H1 (cell line): ENCODE data around the gene MACROD1. TPM values are rescaled to one million over a fixed set of nuclear protein-coding genes. Genes with fewer than 3 reads are reported as not detected.

ENCODE experiments used
- CTCF ChIA-PET: fragments of 300-600 bp; sonication (Branson Sonifier 250); formaldehyde crosslinking; loops from one replicate; lab custom pipeline; 2021; ENCODE audit not compliant: partially characterized antibody; lab: Charles Lee
- POLR2A ChIA-PET: fragments of 300-600 bp; sonication (Branson Sonifier 250); formaldehyde crosslinking; loops from one replicate; lab custom pipeline; 2021; ENCODE audit warnings: inconsistent platforms; ENCODE audit not compliant: partially characterized antibody; lab: Charles Lee
- DNase-seq, 2 experiments: peaks; one replicate each; pipeline versions ENCODE4 v3.0.0 to v3.0.0-alpha.2; 2010 to 2022; ENCODE audit warnings: low spot score in 2 of 2, low read depth in 1 of 2, mixed read lengths in 1 of 2
- FAIRE-seq: peaks from 2 replicates; lab custom pipeline; 2011; peaks lifted over from hg19 to GRCh38; lab: Jason Lieb, UNC
- H2AFZ ChIP-seq: 2 replicates; pipeline ENCODE4 v1.8.1; 2012; ENCODE audit warnings: low read length, inconsistent platforms
- H2AK5ac ChIP-seq: 2 replicates; pipeline ENCODE4 v1.6.1; 2013; ENCODE audit warnings: low read depth, low read length
- H2BK120ac ChIP-seq: replicated peaks from 2 replicates; pipeline ENCODE3; 2013; ENCODE audit warnings: low read depth, low read length, inconsistent platforms
- H2BK12ac ChIP-seq: 2 replicates; pipeline ENCODE4 v1.6.1; 2013; ENCODE audit warnings: low read depth, low read length
- H2BK15ac ChIP-seq: 2 replicates; pipeline ENCODE4 v1.6.1; 2013; ENCODE audit warnings: low read length
- H2BK20ac ChIP-seq: 2 replicates; pipeline ENCODE4 v1.6.1; 2013; ENCODE audit warnings: low read length
- H2BK5ac ChIP-seq: 2 replicates; pipeline ENCODE4 v1.6.1; 2013; ENCODE audit warnings: low read depth, low read length
- H3K14ac ChIP-seq: 2 replicates; pipeline ENCODE4 v1.6.1; 2013; ENCODE audit warnings: inconsistent platforms; ENCODE audit not compliant: insufficient read length
- H3K18ac ChIP-seq: 2 replicates; pipeline ENCODE4 v1.6.1; 2013; ENCODE audit warnings: low read length; ENCODE audit errors: extremely low read depth
- H3K23ac ChIP-seq: 2 replicates; pipeline ENCODE4 v1.6.1; 2013; ENCODE audit warnings: inconsistent platforms; ENCODE audit not compliant: insufficient read length
- H3K23me2 ChIP-seq: 2 replicates; pipeline ENCODE4 v1.6.1; 2013; ENCODE audit warnings: low read depth, low read length
- H3K27ac ChIP-seq: 2 replicates; pipeline ENCODE4 v1.6.1; 2011; ENCODE audit warnings: low read depth, low read length, inconsistent platforms
- H3K27me3 ChIP-seq, 4 experiments: replicated peaks in 1 of 4; 1 replicate in 1 of 4; 2 replicates in 3 of 4; pipeline versions ENCODE4 v1.6.1 to v1.8.1; 2011 to 2013; ENCODE audit warnings: low read length in 3 of 4, mild to moderate bottlenecking in 3 of 4, inconsistent platforms in 2 of 4, mixed read lengths in 2 of 4, moderate library complexity in 1 of 4; ENCODE audit not compliant: control insufficient read depth in 3 of 4, insufficient read depth in 3 of 4; ENCODE audit errors: extremely low read depth in 1 of 4
- H3K36me3 ChIP-seq, 4 experiments: 2 replicates each; pipeline versions ENCODE4 v1.6.1 to v1.8.1; 2011 to 2013; ENCODE audit warnings: mild to moderate bottlenecking in 4 of 4, low read length in 3 of 4, moderate library complexity in 2 of 4, control low read depth in 1 of 4, inconsistent platforms in 1 of 4; ENCODE audit not compliant: insufficient read depth in 4 of 4, control insufficient read depth in 2 of 4
- H3K4ac ChIP-seq: replicated peaks from 2 replicates; pipeline ENCODE3; 2013; ENCODE audit warnings: low read length, low read depth, mixed read lengths, inconsistent platforms; ENCODE audit not compliant: insufficient read length
- H3K4me1 ChIP-seq, 4 experiments: replicated peaks in 1 of 4; 1 replicate in 1 of 4; 2 replicates in 3 of 4; pipeline versions ENCODE4 v1.6.1 to v1.8.1; 2011 to 2013; ENCODE audit warnings: low read length in 3 of 4, inconsistent platforms in 2 of 4, mixed read lengths in 1 of 4; ENCODE audit not compliant: insufficient read depth in 4 of 4, control insufficient read depth in 3 of 4
- H3K4me2 ChIP-seq, 2 experiments: 2 replicates each; pipeline versions ENCODE4 v1.6.1 to v1.8.1; 2011 to 2013; ENCODE audit warnings: low read depth in 2 of 2, low read length in 2 of 2, control low read depth in 1 of 2, inconsistent platforms in 1 of 2, mild to moderate bottlenecking in 1 of 2; ENCODE audit not compliant: insufficient read depth in 1 of 2
- H3K4me3 ChIP-seq, 4 experiments: fragments of 200-600, 300-600 bp in 1 of 4; sonication (generic), shearing (Covaris generic), sonication (Bioruptor Twin) in 1 of 4; 2 replicates each; pipeline versions ENCODE4 v1.5.1 to v1.8.1; 2011 to 2016; ENCODE audit warnings: low read length in 4 of 4, low read depth in 3 of 4, control low read depth in 2 of 4, inconsistent platforms in 2 of 4, mild to moderate bottlenecking in 2 of 4, mixed read lengths in 1 of 4, moderate library complexity in 1 of 4; ENCODE audit not compliant: insufficient read depth in 2 of 4; ENCODE audit errors: extremely low read depth in 1 of 4
- H3K56ac ChIP-seq: replicated peaks from 2 replicates; pipeline ENCODE3; 2013; ENCODE audit warnings: low read depth, mild to moderate bottlenecking, mixed read lengths, low read length, inconsistent platforms; ENCODE audit not compliant: insufficient read length
- H3K79me1 ChIP-seq: 2 replicates; pipeline ENCODE4 v1.6.1; 2013; ENCODE audit warnings: low read depth, low read length, control low read depth
- H3K79me2 ChIP-seq, 2 experiments: 2 replicates each; pipeline versions ENCODE4 v1.6.1 to v1.8.1; 2012 to 2013; ENCODE audit warnings: low read length in 2 of 2, mild to moderate bottlenecking in 2 of 2, inconsistent platforms in 1 of 2; ENCODE audit not compliant: insufficient read depth in 2 of 2, control insufficient read depth in 1 of 2
- H3K9ac ChIP-seq, 4 experiments: replicated peaks in 1 of 4; 1 replicate in 1 of 4; 2 replicates in 3 of 4; pipeline versions ENCODE4 v1.6.1 to v1.8.1; 2011 to 2013; ENCODE audit warnings: low read depth in 3 of 4, low read length in 3 of 4, control low read depth in 2 of 4, mild to moderate bottlenecking in 2 of 4, moderate library complexity in 2 of 4, inconsistent platforms in 1 of 4; ENCODE audit errors: extremely low read depth in 1 of 4
- H3K9me3 ChIP-seq, 2 experiments: 2 replicates each; pipeline versions ENCODE4 v1.6.1 to v1.8.1; 2012 to 2013; ENCODE audit warnings: mild to moderate bottlenecking in 2 of 2, moderate library complexity in 2 of 2, control low read depth in 1 of 2, inconsistent platforms in 1 of 2, low read depth in 1 of 2, low read length in 1 of 2, mixed read lengths in 1 of 2; ENCODE audit not compliant: insufficient read depth in 2 of 2
- H4K20me1 ChIP-seq, 2 experiments: replicated peaks in 1 of 2; 2 replicates each; pipeline versions ENCODE3 to v1.8.1; 2011 to 2013; ENCODE audit warnings: inconsistent platforms in 2 of 2, low read length in 2 of 2, mild to moderate bottlenecking in 1 of 2; ENCODE audit not compliant: insufficient read depth in 2 of 2, control insufficient read depth in 1 of 2
- H4K5ac ChIP-seq: 2 replicates; pipeline ENCODE4 v1.6.1; 2013; ENCODE audit warnings: low read length, low read depth, mixed read lengths, inconsistent platforms; ENCODE audit not compliant: insufficient read length
- H4K8ac ChIP-seq: 2 replicates; pipeline ENCODE4 v1.8.0; 2013; ENCODE audit warnings: mild to moderate bottlenecking, moderate library complexity, low read length, inconsistent platforms; ENCODE audit not compliant: insufficient read depth; ENCODE audit errors: extremely low read depth
- H4K91ac ChIP-seq: replicated peaks from 2 replicates; pipeline ENCODE3; 2013; ENCODE audit warnings: low read length, mixed read lengths, inconsistent platforms; ENCODE audit not compliant: insufficient read length
- BRCA1 ChIP-seq: IDR thresholded peaks from 2 replicates; pipeline ENCODE4 v1.6.1; 2012; ENCODE audit warnings: low read depth, low read length, improper control_type of control experiment
- CEBPB ChIP-seq: IDR thresholded peaks from 2 replicates; pipeline ENCODE4 v1.6.1; 2012; ENCODE audit warnings: low read depth, low read length
- CREB1 ChIP-seq: IDR thresholded peaks from 2 replicates; pipeline ENCODE4 v1.6.1; 2012; ENCODE audit warnings: inconsistent platforms
- FOSL1 ChIP-seq: IDR thresholded peaks from 2 replicates; pipeline ENCODE4 v1.6.1; 2011; ENCODE audit warnings: mild to moderate bottlenecking, low read depth, low read length, moderate library complexity; ENCODE audit not compliant: insufficient read depth
- GABPA ChIP-seq: IDR thresholded peaks from 2 replicates; pipeline ENCODE4 v1.6.1; 2011; ENCODE audit warnings: mild to moderate bottlenecking, low read length, moderate library complexity, borderline replicate concordance; ENCODE audit not compliant: insufficient read depth
- HDAC6 ChIP-seq: IDR thresholded peaks from one replicate; pipeline ENCODE4 v1.7.1; 2012; ENCODE audit warnings: low read depth, mild to moderate bottlenecking, inconsistent platforms, low read length, moderate library complexity
- JUND ChIP-seq: IDR thresholded peaks from 2 replicates; pipeline ENCODE4 v1.6.1; 2011; ENCODE audit warnings: mild to moderate bottlenecking, improper control_type of control experiment, low read length
- POU5F1 ChIP-seq: IDR thresholded peaks from 2 replicates; pipeline ENCODE4 v1.6.1; 2011; ENCODE audit warnings: low read depth, mild to moderate bottlenecking, low read length, moderate library complexity
- RBBP5 ChIP-seq: IDR thresholded peaks from 2 replicates; pipeline ENCODE4 v1.7.1; 2012; ENCODE audit warnings: low read depth, mild to moderate bottlenecking, inconsistent platforms, low read length, moderate library complexity, borderline replicate concordance
- RFX5 ChIP-seq: IDR thresholded peaks from 2 replicates; pipeline ENCODE4 v1.6.1; 2011; ENCODE audit warnings: low read depth, low read length, improper control_type of control experiment, borderline replicate concordance
- SP2 ChIP-seq: IDR thresholded peaks from 2 replicates; pipeline ENCODE4 v1.6.1; 2012; ENCODE audit warnings: mild to moderate bottlenecking, low read length, inconsistent platforms
- WGBS, 2 experiments: shearing (Covaris generic) in 1 of 2; methylation state at CpG; one replicate each; pipeline versions ENCODE4 v1.1.6 to v1.1.7; 2013 to 2015; ENCODE audit warnings: low lambda C conversion rate in 2 of 2, mixed read lengths in 2 of 2, inconsistent platforms in 1 of 2, low coverage in 1 of 2, missing lambda C conversion rate in 1 of 2; ENCODE audit not compliant: insufficient replicate concordance in 2 of 2, insufficient coverage in 1 of 2, insufficient read length in 1 of 2; ENCODE audit errors: extremely low coverage in 1 of 2, missing lambda C conversion rate in 1 of 2; 5-methylcytosine and 5-hydroxymethylcytosine counted together
- polyA plus RNA-seq, 7 experiments: library from polyadenylated mRNA; depleted of rRNA in 3 of 7; stranded (reverse) in 5 of 7; unstranded in 2 of 7; fragments of >200 nt in 5 of 7; fragments of 200-250 nt in 2 of 7; gene quantifications; 1 replicate in 5 of 7; 2 replicates in 1 of 7; 4 replicates in 1 of 7; pipeline versions ENCODE4 v1.2.1 to v1.2.3, GENCODE V29; 2011 to 2013; ENCODE audit warnings: missing spikeins in 2 of 7, mixed read lengths in 2 of 7
- total RNA-seq: library from RNA; stranded (reverse); fragmentation: NEBNext Ultra II Directional; extraction: Animal tissue kit (Norgen Biotek cat#: 25700); gene quantifications from 2 replicates; pipeline ENCODE4 v1.2.1, GENCODE V29; 2021
- TF ChIP-seq, protein P1 (sequence below): IDR thresholded peaks from 2 replicates; pipeline ENCODE4 v1.6.1; 2012; ENCODE audit warnings: inconsistent platforms

MACROD1 gene
- total and polyA plus RNA-seq, 2 of the 8 experiments (the other 6 are each of a cell fraction or from before 2014, with no cell fraction given): 19.5 to 34.1 TPM

DNA sequence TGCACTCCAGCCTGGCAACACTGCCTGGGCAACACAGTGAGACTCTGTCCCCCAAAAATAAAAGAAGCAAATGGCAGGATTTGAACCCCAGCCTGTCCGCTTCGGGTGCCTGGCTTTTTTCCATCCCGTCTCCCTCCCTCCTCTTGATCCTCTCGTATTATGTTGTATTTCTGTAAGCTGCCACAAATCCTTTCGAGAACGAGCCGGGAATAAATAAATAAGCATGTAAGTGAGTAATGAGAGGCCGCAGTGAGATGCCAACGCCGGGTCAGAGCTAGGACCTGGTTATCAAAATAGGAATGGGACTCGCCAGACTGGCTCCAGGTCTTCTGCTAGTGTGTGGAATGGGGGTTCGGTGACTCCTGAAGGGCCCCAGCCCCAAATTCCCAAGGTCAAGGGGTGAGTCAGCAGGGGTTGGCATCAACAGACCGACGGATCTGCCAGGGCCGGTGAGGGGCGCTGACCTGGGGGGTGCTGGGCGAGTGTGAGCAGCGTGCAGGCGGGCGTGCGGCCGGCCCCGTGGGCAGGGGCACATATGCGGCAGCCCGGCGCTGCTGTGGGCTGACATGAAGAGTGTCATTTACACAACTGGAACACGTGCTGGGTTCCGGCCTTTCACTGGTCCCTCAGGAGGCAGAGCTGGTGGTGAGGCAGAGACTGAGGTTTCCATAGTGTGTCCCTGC lies 82.4 kb downstream of the MACROD1 start:
- Histone ChIP-seq H3K4me1 (no peaks in the 10 kb centered on the region; a peak in 1 of 7 replicates), H3K23me2 (no peaks in the 10 kb centered on the region), H3K9me3 (no peaks in the 10 kb centered on the region), H3K56ac (no peak overlapping the region)
- CTCF ChIA-PET: interaction anchor here (0.6 to 3.8 kb wide), 8 partner anchors 11 to 238 kb away, joined by 3 to 16 read pairs (median 4); no protein-coding TSS in a partner anchor
- TF ChIP-seq POU5F1 (no peak), RFX5 (no peak), BRCA1 (no peak), JUND (no peak), RBBP5 (no peak), SP2 (no peak), HDAC6 (no peak), GABPA (no peak), FOSL1 (no peak), CEBPB (no peak), CREB1 (no peak)
- TF ChIP-seq, protein P1, sequence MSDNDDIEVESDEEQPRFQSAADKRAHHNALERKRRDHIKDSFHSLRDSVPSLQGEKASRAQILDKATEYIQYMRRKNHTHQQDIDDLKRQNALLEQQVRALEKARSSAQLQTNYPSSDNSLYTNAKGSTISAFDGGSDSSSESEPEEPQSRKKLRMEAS: no peak
- TF ChIP-seq, all 59 proteins: peak for 0
- Histone ChIP-seq H2AK5ac (no peak overlapping the region), H2BK120ac (no peak overlapping the region), H3K4ac (no peak overlapping the region), H2AFZ (no peak overlapping the region), H3K18ac (no peak overlapping the region), H3K79me2 (no peaks in the 10 kb centered on the region), H2BK12ac (no peak overlapping the region), H3K27me3 (peaks cover 0 to 73% (median 42%) of the 10 kb centered on the region in 4 experiments; a peak in 6 of 7 replicates), H3K4me3 (no peak overlapping the region), H3K27ac (no peak overlapping the region), H3K9ac (no peak overlapping the region), H3K4me2 (no peak overlapping the region), H2BK5ac (no peak overlapping the region), H4K8ac (no peak overlapping the region; the same call in 1 of the 2 replicates), H3K14ac (no peak overlapping the region), H3K79me1 (no peaks in the 10 kb centered on the region), H4K5ac (no peak overlapping the region), H4K20me1 (peaks cover 9 to 20% of the 10 kb centered on the region in 2 experiments), H2BK15ac (no peak overlapping the region), H3K36me3 (no peaks in the 10 kb centered on the region), H4K91ac (no peak overlapping the region), H3K23ac (no peak overlapping the region), H2BK20ac (no peak overlapping the region)
- FAIRE-seq (no peak), DNase-seq (no peak)
- WGBS, 2 experiments: 90% methylated on average over 28 of the region's 28 CpGs; no CpG with 5 or more reads in 1 of the 2 experiments
- POLR2A ChIA-PET: no interaction called here
